SJSA1 (cell line): ENCODE data around the gene CHRNA9. TPM values are rescaled to one million over a fixed set of nuclear protein-coding genes. Genes with fewer than 3 reads are reported as not detected.

Experiments
- DNase-seq, 2 experiments: peaks; one replicate each; pipeline ENCODE4 v3.0.0-alpha.2; 2015 to 2020; ENCODE audit warnings: low spot score in 2 of 2, low read depth in 1 of 2
- H3K27ac ChIP-seq: fragments of 250-450 bp; sonication (Bioruptor Pico); 2 replicates; pipeline ENCODE4 v1.5.1; 2020; ENCODE audit warnings: mild to moderate bottlenecking, moderate library complexity
- H3K27me3 ChIP-seq: fragments of 250-450 bp; sonication (Bioruptor Pico); replicated peaks from 2 replicates; pipeline ENCODE4 v1.5.1; 2020; ENCODE audit warnings: mild to moderate bottlenecking, moderate library complexity
- H3K36me3 ChIP-seq: fragments of 250-450 bp; sonication (Bioruptor Pico); 2 replicates; pipeline ENCODE4 v1.5.1; 2020; ENCODE audit warnings: mild to moderate bottlenecking
- H3K4me1 ChIP-seq: fragments of 250-450 bp; sonication (Bioruptor Pico); replicated peaks from 2 replicates; pipeline ENCODE4 v1.6.1; 2021; ENCODE audit warnings: mild to moderate bottlenecking
- H3K4me3 ChIP-seq: fragments of 250-450 bp; sonication (Bioruptor Pico); 2 replicates; pipeline ENCODE4 v1.5.1; 2020; ENCODE audit warnings: mild to moderate bottlenecking
- H3K9me3 ChIP-seq: fragments of 250-450 bp; sonication (Bioruptor Pico); replicated peaks from 2 replicates; pipeline ENCODE4 v1.5.1; 2020; ENCODE audit warnings: mild to moderate bottlenecking
- total RNA-seq: library from RNA; depleted of rRNA; stranded (reverse); fragments of >200 nt; shearing (Covaris generic); gene quantifications from 2 replicates; pipeline ENCODE4 v1.2.3, GENCODE V29; 2014

CHRNA9 gene
- total RNA-seq, 1 experiment from 2014 or later: not detected

- Histone ChIP-seq H3K27me3 (no peaks in the 10 kb centered on the region), H3K4me3 (no peak overlapping the region)
- DNase-seq: no peak
These were observed 17.0 kb upstream of the CHRNA9 start for GRCh38 chr4:40317916-40318658.

GRCh38 chr4:40321574-40322275 lies 13.4 kb upstream of the CHRNA9 start:
- DNase-seq: no peak
- H3K36me3 ChIP-seq: no peaks in the 10 kb centered on the region
- H3K4me1 ChIP-seq: peaks cover 5% of the 10 kb centered on the region
- no peaks in the 10 kb centered on the region for H3K9me3 ChIP-seq
- H3K4me3 ChIP-seq: no peak overlapping the region
- no peak overlapping the region for H3K27ac ChIP-seq
- H3K27me3 ChIP-seq: no peaks in the 10 kb centered on the region

More at GRCh38 chr4:40317916-40318658, 17.0 kb upstream of the CHRNA9 start:
- H3K4me1 ChIP-seq: peaks cover 6% of the 10 kb centered on the region
- no peaks in the 10 kb centered on the region for H3K9me3 ChIP-seq
- no peak overlapping the region for H3K27ac ChIP-seq
- H3K36me3 ChIP-seq: no peaks in the 10 kb centered on the region

- H3K4me3 ChIP-seq: no peak overlapping the region
- no peaks in the 10 kb centered on the region for H3K4me1 ChIP-seq
- no peak for DNase-seq
- no peak overlapping the region for H3K27ac ChIP-seq
- no peaks in the 10 kb centered on the region for H3K36me3 ChIP-seq
- H3K9me3 ChIP-seq: no peaks in the 10 kb centered on the region
- H3K27me3 ChIP-seq: no peaks in the 10 kb centered on the region
These were observed 12.3 kb upstream of the CHRNA9 start for GRCh38 chr4:40322811-40323210.

- Histone ChIP-seq H3K27me3 (no peaks in the 10 kb centered on the region), H3K4me1 (no peaks in the 10 kb centered on the region), H3K9me3 (no peaks in the 10 kb centered on the region), H3K4me3 (no peak overlapping the region), H3K27ac (no peak overlapping the region), H3K36me3 (no peaks in the 10 kb centered on the region)
- no peak for DNase-seq
These were observed 11.3 kb upstream of the CHRNA9 start for GRCh38 chr4:40323866-40324265.

GRCh38 chr4:40325406-40326019 lies 9.6 kb upstream of the CHRNA9 start:
- H3K9me3 ChIP-seq: no peaks in the 10 kb centered on the region
- H3K27me3 ChIP-seq: no peaks in the 10 kb centered on the region
- no peaks in the 10 kb centered on the region for H3K4me1 ChIP-seq
- no peaks in the 10 kb centered on the region for H3K36me3 ChIP-seq
- no peak overlapping the region for H3K4me3 ChIP-seq
- H3K27ac ChIP-seq: no peak overlapping the region
- peak in 1 of 2 experiments; percentile 6 for DNase-seq

- DNase-seq: no peak
- Histone ChIP-seq H3K27me3 (no peaks in the 10 kb centered on the region), H3K36me3 (no peaks in the 10 kb centered on the region)
These were observed 7.8 kb upstream of the CHRNA9 start for GRCh38 chr4:40327340-40327739.

GRCh38 chr4:40328383-40328782 lies 6.8 kb upstream of the CHRNA9 start:
- no peaks in the 10 kb centered on the region for H3K4me1 ChIP-seq
- no peak overlapping the region for H3K4me3 ChIP-seq
- no peaks in the 10 kb centered on the region for H3K36me3 ChIP-seq
- no peak for DNase-seq
- H3K27me3 ChIP-seq: no peaks in the 10 kb centered on the region
- H3K9me3 ChIP-seq: no peaks in the 10 kb centered on the region
- no peak overlapping the region for H3K27ac ChIP-seq

More at GRCh38 chr4:40327340-40327739, 7.8 kb upstream of the CHRNA9 start:
- H3K9me3 ChIP-seq: no peaks in the 10 kb centered on the region
- H3K4me1 ChIP-seq: no peaks in the 10 kb centered on the region
- H3K27ac ChIP-seq: no peak overlapping the region
- no peak overlapping the region for H3K4me3 ChIP-seq

- DNase-seq: no peak
These were observed 5.3 kb upstream of the CHRNA9 start for GRCh38 chr4:40329805-40330204.

GRCh38 chr4:40330536-40330935 lies 4.6 kb upstream of the CHRNA9 start:
- Histone ChIP-seq H3K4me3 (no peak overlapping the region), H3K27me3 (no peaks in the 10 kb centered on the region), H3K4me1 (no peaks in the 10 kb centered on the region), H3K9me3 (no peaks in the 10 kb centered on the region), H3K27ac (no peak overlapping the region), H3K36me3 (no peaks in the 10 kb centered on the region)
- no peak for DNase-seq

More at GRCh38 chr4:40329805-40330204, 5.3 kb upstream of the CHRNA9 start:
- Histone ChIP-seq H3K27me3 (no peaks in the 10 kb centered on the region), H3K4me3 (no peak overlapping the region), H3K27ac (no peak overlapping the region), H3K4me1 (no peaks in the 10 kb centered on the region), H3K36me3 (no peaks in the 10 kb centered on the region), H3K9me3 (no peaks in the 10 kb centered on the region)

- Histone ChIP-seq H3K36me3 (no peaks in the 10 kb centered on the region), H3K27me3 (no peaks in the 10 kb centered on the region), H3K4me3 (no peak overlapping the region), H3K9me3 (no peaks in the 10 kb centered on the region), H3K4me1 (no peaks in the 10 kb centered on the region), H3K27ac (no peak overlapping the region)
- DNase-seq: no peak
These were observed 3.9 kb upstream of the CHRNA9 start for GRCh38 chr4:40331101-40331745.

- H3K36me3 ChIP-seq: no peaks in the 10 kb centered on the region
- no peaks in the 10 kb centered on the region for H3K9me3 ChIP-seq
- DNase-seq: no peak
These were observed 3.2 kb upstream of the CHRNA9 start for GRCh38 chr4:40331961-40332360.

GRCh38 chr4:40333921-40334352 lies 1.2 kb upstream of the CHRNA9 start:
- no peak overlapping the region for H3K27ac ChIP-seq
- no peaks in the 10 kb centered on the region for H3K27me3 ChIP-seq
- no peak for DNase-seq
- H3K9me3 ChIP-seq: no peaks in the 10 kb centered on the region
- H3K4me3 ChIP-seq: no peak overlapping the region
- no peaks in the 10 kb centered on the region for H3K4me1 ChIP-seq
- no peaks in the 10 kb centered on the region for H3K36me3 ChIP-seq

More at GRCh38 chr4:40331961-40332360, 3.2 kb upstream of the CHRNA9 start:
- Histone ChIP-seq H3K4me3 (no peak overlapping the region), H3K4me1 (no peaks in the 10 kb centered on the region), H3K27me3 (no peaks in the 10 kb centered on the region), H3K27ac (no peak overlapping the region)

- DNase-seq: no peak
- no peak overlapping the region for H3K27ac ChIP-seq
- no peaks in the 10 kb centered on the region for H3K9me3 ChIP-seq
- no peaks in the 10 kb centered on the region for H3K27me3 ChIP-seq
- H3K4me1 ChIP-seq: no peaks in the 10 kb centered on the region
- no peak overlapping the region for H3K4me3 ChIP-seq
- no peaks in the 10 kb centered on the region for H3K36me3 ChIP-seq
These were observed 377 bp downstream of the CHRNA9 start for GRCh38 chr4:40335525-40335894.

GRCh38 chr4:40337051-40337450 lies 1.9 kb downstream of the CHRNA9 start:
- Histone ChIP-seq H3K27ac (no peak overlapping the region), H3K9me3 (no peaks in the 10 kb centered on the region), H3K4me3 (no peak overlapping the region), H3K36me3 (no peaks in the 10 kb centered on the region), H3K4me1 (no peaks in the 10 kb centered on the region), H3K27me3 (no peaks in the 10 kb centered on the region)
- DNase-seq: no peak
